ENCODE data around the gene PDE4D.

DNA sequence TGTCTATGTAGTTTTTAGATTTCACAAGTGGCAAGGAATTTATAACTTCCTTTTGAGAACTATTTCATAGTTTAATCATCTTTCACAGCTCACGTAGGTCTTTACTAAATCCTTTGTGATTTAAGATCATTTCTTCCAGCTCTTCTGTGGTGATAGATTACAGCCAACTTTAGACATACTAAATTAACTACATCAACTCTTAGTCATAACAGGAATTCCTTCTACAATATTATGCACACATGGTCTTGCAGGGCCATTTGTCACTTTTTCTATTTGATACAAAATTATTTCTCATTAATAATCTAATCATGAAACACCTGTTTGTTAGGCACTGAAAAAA, 208.4 kb downstream of the PDE4D start:
- TF ChIP-seq POLR2AphosphoS5 (IDR thresholded peaks at IDR 0.05; ENCODE audit: low read depth) = no peak
- TF ChIP-seq, protein P1, sequence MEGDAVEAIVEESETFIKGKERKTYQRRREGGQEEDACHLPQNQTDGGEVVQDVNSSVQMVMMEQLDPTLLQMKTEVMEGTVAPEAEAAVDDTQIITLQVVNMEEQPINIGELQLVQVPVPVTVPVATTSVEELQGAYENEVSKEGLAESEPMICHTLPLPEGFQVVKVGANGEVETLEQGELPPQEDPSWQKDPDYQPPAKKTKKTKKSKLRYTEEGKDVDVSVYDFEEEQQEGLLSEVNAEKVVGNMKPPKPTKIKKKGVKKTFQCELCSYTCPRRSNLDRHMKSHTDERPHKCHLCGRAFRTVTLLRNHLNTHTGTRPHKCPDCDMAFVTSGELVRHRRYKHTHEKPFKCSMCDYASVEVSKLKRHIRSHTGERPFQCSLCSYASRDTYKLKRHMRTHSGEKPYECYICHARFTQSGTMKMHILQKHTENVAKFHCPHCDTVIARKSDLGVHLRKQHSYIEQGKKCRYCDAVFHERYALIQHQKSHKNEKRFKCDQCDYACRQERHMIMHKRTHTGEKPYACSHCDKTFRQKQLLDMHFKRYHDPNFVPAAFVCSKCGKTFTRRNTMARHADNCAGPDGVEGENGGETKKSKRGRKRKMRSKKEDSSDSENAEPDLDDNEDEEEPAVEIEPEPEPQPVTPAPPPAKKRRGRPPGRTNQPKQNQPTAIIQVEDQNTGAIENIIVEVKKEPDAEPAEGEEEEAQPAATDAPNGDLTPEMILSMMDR (IDR thresholded peaks at IDR 0.05; ENCODE audit: insufficient read depth, low read length) = no peak
- TF ChIP-seq, protein P2, sequence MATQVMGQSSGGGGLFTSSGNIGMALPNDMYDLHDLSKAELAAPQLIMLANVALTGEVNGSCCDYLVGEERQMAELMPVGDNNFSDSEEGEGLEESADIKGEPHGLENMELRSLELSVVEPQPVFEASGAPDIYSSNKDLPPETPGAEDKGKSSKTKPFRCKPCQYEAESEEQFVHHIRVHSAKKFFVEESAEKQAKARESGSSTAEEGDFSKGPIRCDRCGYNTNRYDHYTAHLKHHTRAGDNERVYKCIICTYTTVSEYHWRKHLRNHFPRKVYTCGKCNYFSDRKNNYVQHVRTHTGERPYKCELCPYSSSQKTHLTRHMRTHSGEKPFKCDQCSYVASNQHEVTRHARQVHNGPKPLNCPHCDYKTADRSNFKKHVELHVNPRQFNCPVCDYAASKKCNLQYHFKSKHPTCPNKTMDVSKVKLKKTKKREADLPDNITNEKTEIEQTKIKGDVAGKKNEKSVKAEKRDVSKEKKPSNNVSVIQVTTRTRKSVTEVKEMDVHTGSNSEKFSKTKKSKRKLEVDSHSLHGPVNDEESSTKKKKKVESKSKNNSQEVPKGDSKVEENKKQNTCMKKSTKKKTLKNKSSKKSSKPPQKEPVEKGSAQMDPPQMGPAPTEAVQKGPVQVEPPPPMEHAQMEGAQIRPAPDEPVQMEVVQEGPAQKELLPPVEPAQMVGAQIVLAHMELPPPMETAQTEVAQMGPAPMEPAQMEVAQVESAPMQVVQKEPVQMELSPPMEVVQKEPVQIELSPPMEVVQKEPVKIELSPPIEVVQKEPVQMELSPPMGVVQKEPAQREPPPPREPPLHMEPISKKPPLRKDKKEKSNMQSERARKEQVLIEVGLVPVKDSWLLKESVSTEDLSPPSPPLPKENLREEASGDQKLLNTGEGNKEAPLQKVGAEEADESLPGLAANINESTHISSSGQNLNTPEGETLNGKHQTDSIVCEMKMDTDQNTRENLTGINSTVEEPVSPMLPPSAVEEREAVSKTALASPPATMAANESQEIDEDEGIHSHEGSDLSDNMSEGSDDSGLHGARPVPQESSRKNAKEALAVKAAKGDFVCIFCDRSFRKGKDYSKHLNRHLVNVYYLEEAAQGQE (IDR thresholded peaks at IDR 0.05; ENCODE audit: insufficient replicate concordance, low read depth) = no peak
